Mammary epithelial cell (primary cell): ENCODE results near the gene TMEM108.

Source experiments
- EZH2 ChIP-seq: IDR thresholded peaks from 2 replicates; pipeline ENCODE4 v1.6.1; 2012; ENCODE audit warnings: low read length, inconsistent platforms, borderline replicate concordance
- TF ChIP-seq, protein P1 (sequence below), 2 donors: IDR thresholded peaks in 1 of 2; conservative IDR thresholded peaks in 1 of 2; 2 replicates each; pipeline ENCODE4 v1.5.1; 2011 to 2012; ENCODE audit warnings: inconsistent platforms in 2 of 2, low read length in 2 of 2, mild to moderate bottlenecking in 2 of 2, control low read depth in 1 of 2, low read depth in 1 of 2; ENCODE audit not compliant: insufficient read depth in 1 of 2; ENCODE audit errors: extremely low read depth in 1 of 2

DNA sequence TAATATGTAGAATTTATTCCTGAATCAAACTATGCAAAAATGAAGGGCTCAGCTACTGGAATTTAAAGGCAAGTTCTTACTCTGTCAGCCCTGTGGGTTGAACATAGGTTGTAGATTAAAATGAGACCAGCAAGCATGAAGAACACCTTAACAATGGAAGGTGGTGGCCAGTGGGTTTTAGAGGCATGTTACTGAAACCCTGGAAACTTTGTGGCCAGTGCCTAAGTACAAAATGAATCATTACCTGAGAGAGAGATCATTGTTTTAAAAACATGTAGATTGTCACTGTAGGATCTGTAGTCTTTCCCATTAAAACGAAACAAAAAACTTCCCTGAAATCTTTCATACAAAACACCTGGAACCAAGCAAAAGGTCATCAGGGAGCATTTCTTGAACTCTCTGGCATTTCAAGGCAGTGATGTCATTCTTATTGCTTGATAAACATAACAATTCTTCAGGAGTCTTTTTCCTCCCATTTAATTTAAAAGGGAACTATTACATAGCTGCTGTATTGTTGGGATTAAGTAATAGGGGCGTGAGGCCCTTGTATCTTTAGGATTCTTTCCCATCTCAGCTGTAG lies 51.8 kb downstream of the TMEM108 start:
- TF ChIP-seq, protein P1, sequence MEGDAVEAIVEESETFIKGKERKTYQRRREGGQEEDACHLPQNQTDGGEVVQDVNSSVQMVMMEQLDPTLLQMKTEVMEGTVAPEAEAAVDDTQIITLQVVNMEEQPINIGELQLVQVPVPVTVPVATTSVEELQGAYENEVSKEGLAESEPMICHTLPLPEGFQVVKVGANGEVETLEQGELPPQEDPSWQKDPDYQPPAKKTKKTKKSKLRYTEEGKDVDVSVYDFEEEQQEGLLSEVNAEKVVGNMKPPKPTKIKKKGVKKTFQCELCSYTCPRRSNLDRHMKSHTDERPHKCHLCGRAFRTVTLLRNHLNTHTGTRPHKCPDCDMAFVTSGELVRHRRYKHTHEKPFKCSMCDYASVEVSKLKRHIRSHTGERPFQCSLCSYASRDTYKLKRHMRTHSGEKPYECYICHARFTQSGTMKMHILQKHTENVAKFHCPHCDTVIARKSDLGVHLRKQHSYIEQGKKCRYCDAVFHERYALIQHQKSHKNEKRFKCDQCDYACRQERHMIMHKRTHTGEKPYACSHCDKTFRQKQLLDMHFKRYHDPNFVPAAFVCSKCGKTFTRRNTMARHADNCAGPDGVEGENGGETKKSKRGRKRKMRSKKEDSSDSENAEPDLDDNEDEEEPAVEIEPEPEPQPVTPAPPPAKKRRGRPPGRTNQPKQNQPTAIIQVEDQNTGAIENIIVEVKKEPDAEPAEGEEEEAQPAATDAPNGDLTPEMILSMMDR (conservative IDR thresholded peaks at IDR 0.05 in 1 of 2, IDR thresholded peaks at IDR 0.05 in 1 of 2; ENCODE audit: extremely low read depth in 1 of 2, insufficient read depth in 1 of 2, low read depth in 1 of 2, low read length in 2 of 2), result no peak
- no peak for TF ChIP-seq EZH2
